Measurements from ENCODE around the gene STARD5. TPM values are rescaled to one million over a fixed set of nuclear protein-coding genes. Genes with fewer than 3 reads are reported as not detected.

Gene STARD5
- total and polyA plus RNA-seq, 9 of the 15 experiments (the other 6 are each of a cell fraction or from before 2014, with no cell fraction given): 1.7 to 5.7 (median 2.2) TPM

DNA sequence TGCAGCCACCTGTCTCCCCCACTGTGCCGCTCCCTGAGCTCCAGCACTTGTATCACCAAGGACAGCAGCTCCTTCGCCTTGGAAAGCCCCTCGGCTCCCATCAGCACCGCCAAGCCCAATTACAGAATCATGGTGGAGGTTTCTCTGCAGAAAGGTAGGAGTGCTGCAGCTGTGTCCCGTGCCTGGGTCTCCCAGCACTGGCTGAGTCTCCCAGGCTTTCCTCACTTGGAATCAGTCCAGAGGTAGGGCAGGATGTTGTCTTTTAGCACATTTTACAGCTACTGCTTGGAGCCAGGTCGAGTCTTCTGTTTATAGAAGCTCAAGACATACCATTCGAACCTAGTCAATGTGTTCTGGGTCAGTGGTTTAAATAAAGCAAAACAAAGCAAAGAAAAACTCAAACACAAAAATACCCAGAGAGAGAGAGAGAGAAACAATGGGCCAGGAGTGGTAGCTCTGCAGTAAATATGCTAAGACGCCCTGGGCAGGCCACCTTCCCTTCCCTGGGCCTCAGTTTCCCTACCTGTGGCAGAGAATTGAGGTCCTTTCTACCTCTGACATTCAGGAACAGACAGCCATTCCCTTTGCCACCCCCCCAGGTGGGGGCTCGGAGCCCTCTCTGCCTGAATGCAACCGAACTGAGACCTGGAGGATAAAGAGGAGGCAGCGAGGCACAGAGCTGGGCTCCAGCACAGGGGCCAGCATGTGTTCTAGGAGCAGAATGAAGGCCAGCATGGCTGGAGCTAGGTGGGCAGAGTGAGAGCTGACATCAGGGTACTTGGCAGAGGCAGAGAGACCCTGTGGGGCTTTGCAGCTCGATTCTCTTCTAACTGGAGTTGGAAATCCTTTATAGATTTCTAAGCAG is 44.1 kb downstream of the STARD5 start:
- no peak for FAIRE-seq
- ChIA-PET POLR2A (interaction anchor here (1.1 to 1.3 kb wide), 3 partner anchors 11 to 44 kb away, joined by 4 to 6 read pairs (median 5); partner anchors contain the start of gene STARD5), CTCF (ENCODE audit: low intra/inter-chr PET ratio) (no interaction called here)
- Histone ChIP-seq H3K4me2 (ENCODE audit: insufficient read depth, low read length) (no peak overlapping the region), H3K9ac (ENCODE audit: insufficient read depth in 1 of 2, low read depth in 2 of 2, low read length in 2 of 2) (0 out of 4 replicates have a peak overlapping the region, but pooled peaks of 1 of the 2 experiments have one; percentile 18), H3K9me3 (replicated peaks; ENCODE audit: control insufficient read depth, insufficient read depth, low read depth, low read length) (no peaks in the 10 kb centered on the region), H3K4me1 (replicated peaks in 1 of 2; ENCODE audit: control insufficient read depth in 2 of 2, insufficient read depth in 2 of 2, low read length in 2 of 2) (no peaks in the 10 kb centered on the region; a peak in 1 of 5 replicates), H3K27ac (ENCODE audit: extremely low read depth, low read depth, low read length) (no peak overlapping the region), H3K79me2 (ENCODE audit: control insufficient read depth, insufficient read depth, low read length) (no peaks in the 10 kb centered on the region), H4K20me1 (replicated peaks; ENCODE audit: control insufficient read depth, insufficient read depth, low read length) (no peaks in the 10 kb centered on the region), H2AFZ (ENCODE audit: low read depth, low read length) (no peak overlapping the region), H3K27me3 (ENCODE audit: control insufficient read depth in 2 of 2, insufficient read depth in 2 of 2, low read length in 2 of 2) (no peaks in the 10 kb centered on the region), H3K4me3 (no peak overlapping the region), H3K36me3 (ENCODE audit: control insufficient read depth, insufficient read depth, low read length) (no peaks in the 10 kb centered on the region), H3K9me1 (ENCODE audit: control insufficient read depth, insufficient read depth, low read length) (no peaks in the 10 kb centered on the region)
- TF ChIP-seq PRPF4 (IDR thresholded peaks at IDR 0.05; ENCODE audit: insufficient read depth, low read depth, low read length, poor library complexity, severe bottlenecking): no peak
- TF ChIP-seq TCFL5 (CRISPR knock-in tag; conservative IDR thresholded peaks at IDR 0.05): no peak
- TF ChIP-seq BRD4 (IDR thresholded peaks at IDR 0.05): no peak
- TF ChIP-seq SPI1 (IDR thresholded peaks at IDR 0.05; ENCODE audit: borderline replicate concordance, low read depth, low read length): no peak
- TF ChIP-seq RBM14 (IDR thresholded peaks at IDR 0.05; ENCODE audit: borderline replicate concordance, insufficient read depth, low read depth, low read length): no peak
- no peak for TF ChIP-seq POLR2H (tag; IDR thresholded peaks at IDR 0.05; ENCODE audit: low read depth)
- TF ChIP-seq ILK (tag; IDR thresholded peaks at IDR 0.05; ENCODE audit: borderline replicate concordance, low read depth): no peak
- TF ChIP-seq DMBX1 (CRISPR knock-in tag; IDR thresholded peaks at IDR 0.05; ENCODE audit: borderline replicate concordance): no peak
- TF ChIP-seq, protein P1, sequence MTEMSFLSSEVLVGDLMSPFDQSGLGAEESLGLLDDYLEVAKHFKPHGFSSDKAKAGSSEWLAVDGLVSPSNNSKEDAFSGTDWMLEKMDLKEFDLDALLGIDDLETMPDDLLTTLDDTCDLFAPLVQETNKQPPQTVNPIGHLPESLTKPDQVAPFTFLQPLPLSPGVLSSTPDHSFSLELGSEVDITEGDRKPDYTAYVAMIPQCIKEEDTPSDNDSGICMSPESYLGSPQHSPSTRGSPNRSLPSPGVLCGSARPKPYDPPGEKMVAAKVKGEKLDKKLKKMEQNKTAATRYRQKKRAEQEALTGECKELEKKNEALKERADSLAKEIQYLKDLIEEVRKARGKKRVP (CRISPR knock-in tag; IDR thresholded peaks at IDR 0.05): no peak
- TF ChIP-seq NR2C2 (CRISPR knock-in tag; IDR thresholded peaks at IDR 0.05): no peak
- no peak for TF ChIP-seq NR2C2 (tag; IDR thresholded peaks at IDR 0.05)
- TF ChIP-seq CBX2 (IDR thresholded peaks at IDR 0.05; ENCODE audit: insufficient read depth, low read length, poor library complexity, severe bottlenecking): no peak
- TF ChIP-seq, protein P2, sequence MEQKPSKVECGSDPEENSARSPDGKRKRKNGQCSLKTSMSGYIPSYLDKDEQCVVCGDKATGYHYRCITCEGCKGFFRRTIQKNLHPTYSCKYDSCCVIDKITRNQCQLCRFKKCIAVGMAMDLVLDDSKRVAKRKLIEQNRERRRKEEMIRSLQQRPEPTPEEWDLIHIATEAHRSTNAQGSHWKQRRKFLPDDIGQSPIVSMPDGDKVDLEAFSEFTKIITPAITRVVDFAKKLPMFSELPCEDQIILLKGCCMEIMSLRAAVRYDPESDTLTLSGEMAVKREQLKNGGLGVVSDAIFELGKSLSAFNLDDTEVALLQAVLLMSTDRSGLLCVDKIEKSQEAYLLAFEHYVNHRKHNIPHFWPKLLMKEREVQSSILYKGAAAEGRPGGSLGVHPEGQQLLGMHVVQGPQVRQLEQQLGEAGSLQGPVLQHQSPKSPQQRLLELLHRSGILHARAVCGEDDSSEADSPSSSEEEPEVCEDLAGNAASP (IDR thresholded peaks at IDR 0.05): no peak
- no peak for DNase-seq (ENCODE audit: extremely low read depth in 1 of 4, low spot score in 3 of 4)
- no TSS peak for BruUV-seq (replicated peaks)
- no peak for ATAC-seq
- WGBS (ENCODE audit: insufficient coverage, low coverage, missing lambda C conversion rate): 36% methylated on average over 12 of the region's 12 CpGs
- intact Hi-C loops (cut with micrococcal nuclease): loop anchor here (10.0 kb wide), 2 partner anchors 195 to 655 kb away; no protein-coding TSS in a partner anchor
- in situ Hi-C loops (cut with MboI): loop anchor here (5.0 kb wide), 1 partner anchor 122 kb away; no protein-coding TSS in a partner anchor
